Liver (tissue), 9 donors: ENCODE results near the gene RTN4RL2. TPM values are rescaled to one million over a fixed set of nuclear protein-coding genes. Genes with fewer than 3 reads are reported as not detected.

ENCODE experiments used
- DNase-seq: peaks from one replicate; pipeline ENCODE4 v3.0.0-alpha.2; 2017; ENCODE audit warnings: low spot score
- H3K27ac ChIP-seq, 2 donors: one replicate each; pipeline ENCODE4 v1.7.0; 2013; ENCODE audit warnings: inconsistent platforms in 2 of 2, low read length in 2 of 2, control low read depth in 1 of 2, low read depth in 1 of 2, mild to moderate bottlenecking in 1 of 2
- H3K27me3 ChIP-seq, 4 donors: one replicate each; pipeline versions ENCODE4 v1.6.1 to v1.7.0; 2013; ENCODE audit warnings: low read length in 3 of 4, inconsistent platforms in 1 of 4, mild to moderate bottlenecking in 1 of 4, moderate library complexity in 1 of 4; ENCODE audit not compliant: control insufficient read depth in 4 of 4, insufficient read depth in 4 of 4
- H3K36me3 ChIP-seq, 4 donors: one replicate each; pipeline versions ENCODE4 v1.6.1 to v1.7.0; 2013; ENCODE audit warnings: low read length in 3 of 4, mild to moderate bottlenecking in 3 of 4, low read depth in 1 of 4, moderate library complexity in 1 of 4; ENCODE audit not compliant: control insufficient read depth in 4 of 4, insufficient read depth in 3 of 4
- H3K4me1 ChIP-seq, 4 donors: one replicate each; pipeline versions ENCODE4 v1.6.1 to v1.7.0; 2013; ENCODE audit warnings: low read length in 3 of 4, mild to moderate bottlenecking in 3 of 4, moderate library complexity in 1 of 4; ENCODE audit not compliant: control insufficient read depth in 4 of 4, insufficient read depth in 4 of 4
- H3K4me3 ChIP-seq, 3 donors: one replicate each; pipeline versions ENCODE4 v1.6.1 to v1.7.0; 2013; ENCODE audit warnings: low read length in 3 of 3, control low read depth in 1 of 3, low read depth in 1 of 3, mild to moderate bottlenecking in 1 of 3
- H3K9ac ChIP-seq, 2 donors: one replicate each; pipeline ENCODE4 v1.7.0; 2013; ENCODE audit warnings: low read length in 2 of 2, mild to moderate bottlenecking in 2 of 2, moderate library complexity in 2 of 2, control low read depth in 1 of 2, low read depth in 1 of 2
- H3K9me3 ChIP-seq, 4 donors: one replicate each; pipeline versions ENCODE4 v1.6.1 to v1.7.0; 2013; ENCODE audit warnings: low read length in 3 of 4; ENCODE audit not compliant: control insufficient read depth in 4 of 4
- EGR1 ChIP-seq, 2 donors: IDR thresholded peaks; 2 replicates each; pipeline ENCODE4 v1.6.1; 2016 to 2018; ENCODE audit warnings: antibody characterized with exemption in 2 of 2, low read depth in 2 of 2
- FOXA1 ChIP-seq: IDR thresholded peaks from 2 replicates; pipeline ENCODE4 v1.6.1; 2016; ENCODE audit warnings: antibody characterized with exemption
- FOXA2 ChIP-seq: IDR thresholded peaks from 2 replicates; pipeline ENCODE4 v1.6.1; 2016; ENCODE audit warnings: antibody characterized with exemption
- GABPA ChIP-seq, 2 donors: IDR thresholded peaks in 1 of 2; conservative IDR thresholded peaks in 1 of 2; 2 replicates each; pipeline ENCODE4 v1.6.1; 2016; ENCODE audit warnings: antibody characterized with exemption in 2 of 2, mild to moderate bottlenecking in 1 of 2, moderate library complexity in 1 of 2
- HNF4A ChIP-seq, 2 donors: conservative IDR thresholded peaks; 2 replicates each; pipeline ENCODE4 v1.6.1; 2016; ENCODE audit warnings: antibody characterized with exemption in 2 of 2, mild to moderate bottlenecking in 2 of 2
- HNF4G ChIP-seq: IDR thresholded peaks from 2 replicates; pipeline ENCODE4 v1.6.1; 2016; ENCODE audit warnings: antibody characterized with exemption
- JUND ChIP-seq, 2 donors: IDR thresholded peaks; 2 replicates each; pipeline ENCODE4 v1.6.1; 2016; ENCODE audit warnings: antibody characterized with exemption in 2 of 2
- NR2F2 ChIP-seq: IDR thresholded peaks from 2 replicates; pipeline ENCODE4 v1.6.1; 2016; ENCODE audit warnings: antibody characterized with exemption
- RAD21 ChIP-seq, 2 donors: IDR thresholded peaks; 2 replicates each; pipeline ENCODE4 v1.6.1; 2016; ENCODE audit warnings: antibody characterized with exemption in 2 of 2, mild to moderate bottlenecking in 2 of 2
- RXRA ChIP-seq, 2 donors: IDR thresholded peaks; 2 replicates each; pipeline ENCODE4 v1.6.1; 2017 to 2018; ENCODE audit warnings: antibody characterized with exemption in 2 of 2, mild to moderate bottlenecking in 1 of 2
- TAF1 ChIP-seq: conservative IDR thresholded peaks from 2 replicates; pipeline ENCODE4 v1.6.1; 2016; ENCODE audit warnings: antibody characterized with exemption, mild to moderate bottlenecking
- YY1 ChIP-seq: IDR thresholded peaks from 2 replicates; pipeline ENCODE4 v1.6.1; 2016; ENCODE audit warnings: antibody characterized with exemption, mild to moderate bottlenecking
- WGBS: extraction: QIAGEN DNeasy Blood & Tissue Kit; methylation state at CpG from one replicate; pipeline ENCODE4 v1.1.7; 2013; 5-methylcytosine and 5-hydroxymethylcytosine counted together
- polyA plus RNA-seq, 2 donors: library from polyadenylated mRNA; stranded (reverse) in 1 of 2; unstranded in 1 of 2; fragments of 200-250 nt in 1 of 2; fragments of >200 nt in 1 of 2; fragmentation: Nextera tagmentation in 1 of 2; extraction: Ambion mirVana in 1 of 2; gene quantifications; one replicate each; pipeline versions ENCODE4 v1.2.1 to v1.2.3, GENCODE V29; 2013 to 2015
- total RNA-seq, 2 donors: library from RNA; depleted of rRNA; stranded (reverse); fragments of >200 nt; gene quantifications; one replicate each; pipeline ENCODE4 v1.2.3, GENCODE V29; 2014
- TF ChIP-seq, protein P1 (sequence below): fragments of 150-350 bp; IDR thresholded peaks from 2 replicates; pipeline ENCODE4 v1.5.1; 2017; ENCODE audit warnings: improper control_type of control experiment, low read depth, low read length; ENCODE audit not compliant: missing input control
- TF ChIP-seq, protein P2 (sequence below): IDR thresholded peaks from 2 replicates; pipeline ENCODE4 v1.6.1; 2016; ENCODE audit warnings: antibody characterized with exemption, mild to moderate bottlenecking
- TF ChIP-seq, protein P3 (sequence below): IDR thresholded peaks from 2 replicates; pipeline ENCODE4 v1.6.1; 2016; ENCODE audit warnings: antibody characterized with exemption
- TF ChIP-seq, protein P4 (sequence below): IDR thresholded peaks from 2 replicates; pipeline ENCODE4 v1.6.1; 2016; ENCODE audit warnings: antibody characterized with exemption
- TF ChIP-seq, protein P5 (sequence below): IDR thresholded peaks from 2 replicates; pipeline ENCODE4 v1.6.1; 2016; ENCODE audit warnings: antibody characterized with exemption
- donor health status: healthy.
- donor health status: healthy.
- donor health status: healthy.
- donor health status: healthy.
- donor health status: healthy.

Gene RTN4RL2
- total and polyA plus RNA-seq, 4 donors: 0.75 to 18.1 (median 3.2) TPM

DNA sequence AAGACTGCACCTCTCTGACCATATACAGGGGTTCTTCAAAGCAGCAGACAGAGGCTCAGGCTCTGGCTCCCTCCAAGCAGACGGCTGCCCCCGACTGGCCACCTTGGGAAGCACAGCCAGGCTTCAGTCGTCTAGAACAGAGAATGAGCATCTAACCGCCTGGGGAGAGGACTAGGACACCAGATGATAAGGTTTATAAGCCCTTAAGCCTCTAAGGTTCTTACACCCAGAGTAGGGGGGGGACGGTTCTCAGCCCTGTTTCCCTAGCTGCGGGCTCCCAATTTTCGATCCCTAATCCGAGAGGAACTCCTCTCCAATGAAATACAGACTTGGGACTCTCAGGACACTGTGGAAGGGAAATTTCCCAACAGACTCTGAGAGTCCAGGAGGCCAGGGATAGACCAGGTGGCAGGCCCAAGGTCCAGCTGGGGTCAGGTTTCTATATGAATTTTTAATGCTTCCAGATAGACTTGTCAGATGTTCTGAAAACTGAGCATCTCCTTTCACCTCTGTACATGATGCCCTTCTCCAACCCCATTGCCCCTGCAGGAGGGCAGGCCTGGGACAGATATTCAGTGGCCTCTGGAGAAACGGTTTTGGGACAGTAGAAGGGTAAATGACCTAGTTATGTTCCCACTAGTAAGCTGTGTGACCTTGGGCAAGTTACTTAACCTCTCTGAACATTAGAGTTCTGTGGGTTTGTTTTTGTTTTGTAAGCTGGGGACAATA lies 20.2 kb downstream of the RTN4RL2 start (continued):
- peak; percentile 72 to 74 for TF ChIP-seq RAD21 (IDR thresholded peaks at IDR 0.05)
- TF ChIP-seq NR2F2: no peak
- TF ChIP-seq, protein P1, sequence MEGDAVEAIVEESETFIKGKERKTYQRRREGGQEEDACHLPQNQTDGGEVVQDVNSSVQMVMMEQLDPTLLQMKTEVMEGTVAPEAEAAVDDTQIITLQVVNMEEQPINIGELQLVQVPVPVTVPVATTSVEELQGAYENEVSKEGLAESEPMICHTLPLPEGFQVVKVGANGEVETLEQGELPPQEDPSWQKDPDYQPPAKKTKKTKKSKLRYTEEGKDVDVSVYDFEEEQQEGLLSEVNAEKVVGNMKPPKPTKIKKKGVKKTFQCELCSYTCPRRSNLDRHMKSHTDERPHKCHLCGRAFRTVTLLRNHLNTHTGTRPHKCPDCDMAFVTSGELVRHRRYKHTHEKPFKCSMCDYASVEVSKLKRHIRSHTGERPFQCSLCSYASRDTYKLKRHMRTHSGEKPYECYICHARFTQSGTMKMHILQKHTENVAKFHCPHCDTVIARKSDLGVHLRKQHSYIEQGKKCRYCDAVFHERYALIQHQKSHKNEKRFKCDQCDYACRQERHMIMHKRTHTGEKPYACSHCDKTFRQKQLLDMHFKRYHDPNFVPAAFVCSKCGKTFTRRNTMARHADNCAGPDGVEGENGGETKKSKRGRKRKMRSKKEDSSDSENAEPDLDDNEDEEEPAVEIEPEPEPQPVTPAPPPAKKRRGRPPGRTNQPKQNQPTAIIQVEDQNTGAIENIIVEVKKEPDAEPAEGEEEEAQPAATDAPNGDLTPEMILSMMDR: peak; percentile 67
- no peak for TF ChIP-seq FOXA1

DNA sequence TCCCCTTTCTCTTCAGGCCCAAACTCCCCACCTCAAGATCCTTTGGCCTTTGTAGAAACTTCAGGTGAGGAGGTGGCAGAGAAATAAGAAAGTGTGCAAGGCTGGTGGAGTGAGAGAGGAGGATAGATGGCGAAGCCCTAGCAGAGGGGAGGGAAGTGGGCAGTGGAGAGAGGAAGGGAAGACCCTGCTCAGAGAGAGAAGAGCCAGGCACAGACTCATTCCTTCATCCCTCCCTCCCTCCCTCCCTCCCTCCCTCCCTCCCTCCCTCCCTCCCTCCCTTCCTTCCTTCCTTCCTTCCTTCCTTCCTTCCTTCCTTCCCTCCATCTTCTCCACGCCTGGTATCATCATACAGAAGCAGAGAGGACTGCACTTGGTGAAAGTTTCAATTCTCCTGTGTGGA lies 21.0 kb downstream of the RTN4RL2 start:
- H3K27ac ChIP-seq: peak overlapping the region in 1 of 2 donors; percentile 21
- no peak overlapping the region for H3K4me3 ChIP-seq
- DNase-seq: no peak
- H3K4me1 ChIP-seq: peaks cover 10 to 56% (median 25%) of the 10 kb centered on the region in 4 donors
- H3K9me3 ChIP-seq: no peaks in the 10 kb centered on the region
- H3K27me3 ChIP-seq: no peaks in the 10 kb centered on the region
- TF ChIP-seq GABPA (IDR thresholded peaks at IDR 0.05 in 1 of 2, conservative IDR thresholded peaks at IDR 0.05 in 1 of 2): no peak
- TF ChIP-seq, protein P2, sequence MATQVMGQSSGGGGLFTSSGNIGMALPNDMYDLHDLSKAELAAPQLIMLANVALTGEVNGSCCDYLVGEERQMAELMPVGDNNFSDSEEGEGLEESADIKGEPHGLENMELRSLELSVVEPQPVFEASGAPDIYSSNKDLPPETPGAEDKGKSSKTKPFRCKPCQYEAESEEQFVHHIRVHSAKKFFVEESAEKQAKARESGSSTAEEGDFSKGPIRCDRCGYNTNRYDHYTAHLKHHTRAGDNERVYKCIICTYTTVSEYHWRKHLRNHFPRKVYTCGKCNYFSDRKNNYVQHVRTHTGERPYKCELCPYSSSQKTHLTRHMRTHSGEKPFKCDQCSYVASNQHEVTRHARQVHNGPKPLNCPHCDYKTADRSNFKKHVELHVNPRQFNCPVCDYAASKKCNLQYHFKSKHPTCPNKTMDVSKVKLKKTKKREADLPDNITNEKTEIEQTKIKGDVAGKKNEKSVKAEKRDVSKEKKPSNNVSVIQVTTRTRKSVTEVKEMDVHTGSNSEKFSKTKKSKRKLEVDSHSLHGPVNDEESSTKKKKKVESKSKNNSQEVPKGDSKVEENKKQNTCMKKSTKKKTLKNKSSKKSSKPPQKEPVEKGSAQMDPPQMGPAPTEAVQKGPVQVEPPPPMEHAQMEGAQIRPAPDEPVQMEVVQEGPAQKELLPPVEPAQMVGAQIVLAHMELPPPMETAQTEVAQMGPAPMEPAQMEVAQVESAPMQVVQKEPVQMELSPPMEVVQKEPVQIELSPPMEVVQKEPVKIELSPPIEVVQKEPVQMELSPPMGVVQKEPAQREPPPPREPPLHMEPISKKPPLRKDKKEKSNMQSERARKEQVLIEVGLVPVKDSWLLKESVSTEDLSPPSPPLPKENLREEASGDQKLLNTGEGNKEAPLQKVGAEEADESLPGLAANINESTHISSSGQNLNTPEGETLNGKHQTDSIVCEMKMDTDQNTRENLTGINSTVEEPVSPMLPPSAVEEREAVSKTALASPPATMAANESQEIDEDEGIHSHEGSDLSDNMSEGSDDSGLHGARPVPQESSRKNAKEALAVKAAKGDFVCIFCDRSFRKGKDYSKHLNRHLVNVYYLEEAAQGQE: no peak
- no peak for TF ChIP-seq EGR1 (IDR thresholded peaks at IDR 0.05; ENCODE audit: low read depth in 2 of 2)
- TF ChIP-seq, protein P3, sequence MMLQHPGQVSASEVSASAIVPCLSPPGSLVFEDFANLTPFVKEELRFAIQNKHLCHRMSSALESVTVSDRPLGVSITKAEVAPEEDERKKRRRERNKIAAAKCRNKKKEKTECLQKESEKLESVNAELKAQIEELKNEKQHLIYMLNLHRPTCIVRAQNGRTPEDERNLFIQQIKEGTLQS: no peak
- no peak for TF ChIP-seq TAF1
- TF ChIP-seq, protein P4, sequence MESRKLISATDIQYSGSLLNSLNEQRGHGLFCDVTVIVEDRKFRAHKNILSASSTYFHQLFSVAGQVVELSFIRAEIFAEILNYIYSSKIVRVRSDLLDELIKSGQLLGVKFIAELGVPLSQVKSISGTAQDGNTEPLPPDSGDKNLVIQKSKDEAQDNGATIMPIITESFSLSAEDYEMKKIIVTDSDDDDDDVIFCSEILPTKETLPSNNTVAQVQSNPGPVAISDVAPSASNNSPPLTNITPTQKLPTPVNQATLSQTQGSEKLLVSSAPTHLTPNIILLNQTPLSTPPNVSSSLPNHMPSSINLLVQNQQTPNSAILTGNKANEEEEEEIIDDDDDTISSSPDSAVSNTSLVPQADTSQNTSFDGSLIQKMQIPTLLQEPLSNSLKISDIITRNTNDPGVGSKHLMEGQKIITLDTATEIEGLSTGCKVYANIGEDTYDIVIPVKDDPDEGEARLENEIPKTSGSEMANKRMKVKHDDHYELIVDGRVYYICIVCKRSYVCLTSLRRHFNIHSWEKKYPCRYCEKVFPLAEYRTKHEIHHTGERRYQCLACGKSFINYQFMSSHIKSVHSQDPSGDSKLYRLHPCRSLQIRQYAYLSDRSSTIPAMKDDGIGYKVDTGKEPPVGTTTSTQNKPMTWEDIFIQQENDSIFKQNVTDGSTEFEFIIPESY: no peak
- TF ChIP-seq, protein P5, sequence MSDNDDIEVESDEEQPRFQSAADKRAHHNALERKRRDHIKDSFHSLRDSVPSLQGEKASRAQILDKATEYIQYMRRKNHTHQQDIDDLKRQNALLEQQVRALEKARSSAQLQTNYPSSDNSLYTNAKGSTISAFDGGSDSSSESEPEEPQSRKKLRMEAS: no peak
- TF ChIP-seq JUND (IDR thresholded peaks at IDR 0.05): no peak
- TF ChIP-seq HNF4G: no peak
- TF ChIP-seq FOXA2: no peak
- no peak for TF ChIP-seq RXRA (IDR thresholded peaks at IDR 0.05)
- TF ChIP-seq HNF4A (conservative IDR thresholded peaks at IDR 0.05): no peak
- TF ChIP-seq FOXA1: no peak
- no peak for TF ChIP-seq RAD21 (IDR thresholded peaks at IDR 0.05)
- TF ChIP-seq NR2F2: no peak
- TF ChIP-seq YY1: no peak
- peaks cover 9 to 27% (median 19%) of the 10 kb centered on the region in 4 donors for H3K36me3 ChIP-seq
- WGBS: 43% methylated on average over 2 of the region's 2 CpGs
- no peak overlapping the region for H3K9ac ChIP-seq
